IMR-90 (cell line): ENCODE measurements around the gene SH2D5. TPM values are rescaled to one million over a fixed set of nuclear protein-coding genes. Genes with fewer than 3 reads are reported as not detected.

Source experiments
- ATAC-seq: fragments of 200-7000 bp; cut with Tn5 transposase; 2 replicates; pipeline ENCODE4 v1.9.1; 2020; ENCODE audit warnings: low read depth, mild to moderate bottlenecking, moderate library complexity
- BruUV-seq: library from RNA; stranded (reverse); fragments of 400-500 nt; replicated peaks from 2 replicates; lab custom pipeline; 2021; lab: Mats Ljungman, UMichigan
- CTCF ChIA-PET: fragments of 300-600 bp; formaldehyde crosslinking; extraction: SDS; loops from one replicate; lab custom pipeline; 2021; ENCODE audit warnings: antibody characterized with exemption; lab: Yijun Ruan, JAX
- POLR2A ChIA-PET: fragments of 300-600 bp; sonication (Branson Sonifier 250); formaldehyde crosslinking; loops from one replicate; lab custom pipeline; 2022; ENCODE audit warnings: antibody characterized with exemption; ENCODE audit not compliant: unreplicated experiment; lab: Charles Lee
- DNase-seq: peaks from one replicate; pipeline ENCODE4 v3.0.0; 2013
- H2AFZ ChIP-seq: replicated peaks from 2 replicates; pipeline ENCODE3; 2013; ENCODE audit warnings: low read length, mild to moderate bottlenecking; ENCODE audit not compliant: poor library complexity
- H2AK5ac ChIP-seq: 2 replicates; pipeline ENCODE4 v1.6.1; 2013; ENCODE audit warnings: low read depth, low read length, inconsistent platforms
- H2AK9ac ChIP-seq: replicated peaks from 2 replicates; pipeline ENCODE3; 2013; ENCODE audit warnings: mild to moderate bottlenecking, low read depth, low read length, moderate library complexity; ENCODE audit not compliant: poor library complexity
- H2BK120ac ChIP-seq: 2 replicates; pipeline ENCODE4 v1.6.1; 2013; ENCODE audit warnings: low read depth, low read length, inconsistent platforms
- H2BK15ac ChIP-seq: 3 replicates; pipeline ENCODE4 v1.6.1; 2013; ENCODE audit warnings: low read depth, low read length, inconsistent platforms
- H2BK20ac ChIP-seq: 2 replicates; pipeline ENCODE4 v1.6.1; 2013; ENCODE audit warnings: low read depth, mild to moderate bottlenecking, inconsistent platforms, low read length, moderate library complexity
- H2BK5ac ChIP-seq: 2 replicates; pipeline ENCODE4 v1.6.1; 2013; ENCODE audit warnings: mild to moderate bottlenecking, low read depth, low read length, inconsistent platforms; ENCODE audit not compliant: poor library complexity, severe bottlenecking
- H3K14ac ChIP-seq: replicated peaks from 2 replicates; pipeline ENCODE4 v1.6.1; 2013; ENCODE audit warnings: low read depth, low read length, inconsistent platforms
- H3K18ac ChIP-seq: 2 replicates; pipeline ENCODE4 v1.6.1; 2013; ENCODE audit warnings: low read depth, low read length, control low read depth
- H3K23ac ChIP-seq: 2 replicates; pipeline ENCODE4 v1.6.1; 2013; ENCODE audit warnings: low read depth, low read length, inconsistent platforms
- H3K27ac ChIP-seq: 2 replicates; pipeline ENCODE4 v1.5.1; 2013; ENCODE audit warnings: mild to moderate bottlenecking, control low read depth, low read length; ENCODE audit not compliant: insufficient read depth
- H3K27me3 ChIP-seq: 2 replicates; pipeline ENCODE4 v1.6.1; 2013; ENCODE audit warnings: low read length; ENCODE audit not compliant: control insufficient read depth, insufficient read depth
- H3K36me3 ChIP-seq: 2 replicates; pipeline ENCODE4 v1.6.1; 2013; ENCODE audit warnings: low read length, mixed read lengths; ENCODE audit not compliant: control insufficient read depth, insufficient read depth
- H3K4ac ChIP-seq: 2 replicates; pipeline ENCODE4 v1.6.1; 2013; ENCODE audit warnings: low read depth, low read length, inconsistent platforms
- H3K4me1 ChIP-seq: 2 replicates; pipeline ENCODE4 v1.6.1; 2013; ENCODE audit warnings: low read length, mixed read lengths; ENCODE audit not compliant: control insufficient read depth, insufficient read depth
- H3K4me2 ChIP-seq: 2 replicates; pipeline ENCODE4 v1.6.1; 2013; ENCODE audit warnings: low read depth, mild to moderate bottlenecking, control low read depth, low read length, moderate library complexity
- H3K4me3 ChIP-seq: 2 replicates; pipeline ENCODE4 v1.5.1; 2013; ENCODE audit warnings: low read depth, mild to moderate bottlenecking, control low read depth, low read length, moderate library complexity; ENCODE audit not compliant: insufficient read depth
- H3K56ac ChIP-seq: 2 replicates; pipeline ENCODE4 v1.6.1; 2013; ENCODE audit warnings: low read length, inconsistent platforms; ENCODE audit not compliant: insufficient read depth; ENCODE audit errors: extremely low read depth
- H3K79me1 ChIP-seq, 2 experiments: 2 replicates each; pipeline ENCODE4 v1.6.1; 2013; ENCODE audit warnings: low read length in 2 of 2, inconsistent platforms in 1 of 2, low read depth in 1 of 2
- H3K9ac ChIP-seq: 2 replicates; pipeline ENCODE4 v1.6.1; 2013; ENCODE audit warnings: low read depth, low read length, control low read depth
- H3K9me1 ChIP-seq: 2 replicates; pipeline ENCODE4 v1.6.1; 2013; ENCODE audit warnings: low read length, inconsistent platforms; ENCODE audit not compliant: insufficient read depth
- H3K9me3 ChIP-seq: 2 replicates; pipeline ENCODE4 v1.6.1; 2013; ENCODE audit warnings: low read length; ENCODE audit not compliant: control insufficient read depth, insufficient read depth
- H4K20me1 ChIP-seq: 2 replicates; pipeline ENCODE4 v1.6.1; 2013; ENCODE audit warnings: low read length, inconsistent platforms; ENCODE audit not compliant: insufficient read depth
- H4K5ac ChIP-seq: 2 replicates; pipeline ENCODE4 v1.6.1; 2013; ENCODE audit warnings: mild to moderate bottlenecking, low read depth, low read length, control low read depth
- H4K8ac ChIP-seq, 2 experiments: 2 replicates each; pipeline ENCODE4 v1.6.1; 2013; ENCODE audit warnings: low read depth in 2 of 2, low read length in 2 of 2, control low read depth in 1 of 2, inconsistent platforms in 1 of 2
- H4K91ac ChIP-seq: 2 replicates; pipeline ENCODE4 v1.6.1; 2013; ENCODE audit warnings: low read depth, low read length, inconsistent platforms; ENCODE audit not compliant: insufficient read depth
- CEBPB ChIP-seq: IDR thresholded peaks from 2 replicates; pipeline ENCODE4 v1.6.1; 2012; ENCODE audit warnings: low read depth, low read length, improper control_type of control experiment
- RAD21 ChIP-seq: IDR thresholded peaks from 2 replicates; pipeline ENCODE4 v1.6.1; 2012; ENCODE audit warnings: low read length, improper control_type of control experiment
- WGBS, 2 experiments: methylation state at CpG; one replicate each; pipeline versions ENCODE4 v1.1.5 to v1.1.7; 2013; ENCODE audit warnings: missing lambda C conversion rate in 2 of 2; ENCODE audit not compliant: insufficient read length in 1 of 2; ENCODE audit errors: extremely low coverage in 2 of 2; 5-methylcytosine and 5-hydroxymethylcytosine counted together
- dilution Hi-C: fragments of 300-500 bp; cut with HindIII; formaldehyde crosslinking; loops from one replicate; pipeline ENCODE4 v1.14.3; 2018; ENCODE audit warnings: low sequenced_read_pairs; ENCODE audit not compliant: unreplicated experiment
- in situ Hi-C: fragments of 300-500 bp; cut with MboI; formaldehyde crosslinking; loops from 3 replicates; pipeline ENCODE4 v1.14.3; 2019; ENCODE audit warnings: low sequenced_read_pairs, inconsistent platforms, mixed read lengths
- intact Hi-C: fragments of 100-400 bp; cut with micrococcal nuclease; formaldehyde crosslinking; loops from 2 replicates; pipeline ENCODE4 v1.10.0; 2022
- polyA plus RNA-seq, 3 experiments: library from polyadenylated mRNA; depleted of rRNA; stranded (reverse); fragments of >200 nt; gene quantifications; 2 replicates each; pipeline ENCODE4 v1.2.3, GENCODE V29; 2012; ENCODE audit warnings: low replicate concordance in 1 of 3
- total RNA-seq: library from RNA; depleted of rRNA; stranded (reverse); fragments of >200 nt; gene quantifications from 2 replicates; pipeline ENCODE4 v1.2.3, GENCODE V29; 2012
- TF ChIP-seq, protein P1 (sequence below): conservative IDR thresholded peaks from 2 replicates; pipeline ENCODE4 v1.5.1; 2012; ENCODE audit warnings: mild to moderate bottlenecking, low read depth, low read length, improper control_type of control experiment

SH2D5 gene
- total and polyA plus RNA-seq, 2 of the 4 experiments (the other 2 are of a cell fraction) = 7.2 to 14.4 TPM

GRCh38 chr1:20753589-20753988 is 21.1 kb upstream of the SH2D5 start:
- no peak overlapping the region for H4K91ac ChIP-seq
- H3K27ac ChIP-seq = no peak overlapping the region
- H3K18ac ChIP-seq = peak overlapping the region; percentile 68; the same call in 1 of the 2 replicates
- peaks cover 18 to 66% of the 10 kb centered on the region in 2 experiments for H3K79me1 ChIP-seq
- H3K9me1 ChIP-seq = peaks cover 4% of the 10 kb centered on the region
- TF ChIP-seq, protein P1, sequence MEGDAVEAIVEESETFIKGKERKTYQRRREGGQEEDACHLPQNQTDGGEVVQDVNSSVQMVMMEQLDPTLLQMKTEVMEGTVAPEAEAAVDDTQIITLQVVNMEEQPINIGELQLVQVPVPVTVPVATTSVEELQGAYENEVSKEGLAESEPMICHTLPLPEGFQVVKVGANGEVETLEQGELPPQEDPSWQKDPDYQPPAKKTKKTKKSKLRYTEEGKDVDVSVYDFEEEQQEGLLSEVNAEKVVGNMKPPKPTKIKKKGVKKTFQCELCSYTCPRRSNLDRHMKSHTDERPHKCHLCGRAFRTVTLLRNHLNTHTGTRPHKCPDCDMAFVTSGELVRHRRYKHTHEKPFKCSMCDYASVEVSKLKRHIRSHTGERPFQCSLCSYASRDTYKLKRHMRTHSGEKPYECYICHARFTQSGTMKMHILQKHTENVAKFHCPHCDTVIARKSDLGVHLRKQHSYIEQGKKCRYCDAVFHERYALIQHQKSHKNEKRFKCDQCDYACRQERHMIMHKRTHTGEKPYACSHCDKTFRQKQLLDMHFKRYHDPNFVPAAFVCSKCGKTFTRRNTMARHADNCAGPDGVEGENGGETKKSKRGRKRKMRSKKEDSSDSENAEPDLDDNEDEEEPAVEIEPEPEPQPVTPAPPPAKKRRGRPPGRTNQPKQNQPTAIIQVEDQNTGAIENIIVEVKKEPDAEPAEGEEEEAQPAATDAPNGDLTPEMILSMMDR = no peak
- TF ChIP-seq CEBPB (peak; percentile 20; the same call in 1 of the 2 replicates), RAD21 (no peak)
- peak overlapping the region; percentile 25 for H2BK5ac ChIP-seq
- ATAC-seq (no peak; the same call in 1 of the 2 replicates), DNase-seq (peak; percentile 70)
- ChIA-PET CTCF (no interaction called here), POLR2A (no interaction called here)
- intact Hi-C loops = no loop called here
- no peak overlapping the region for H3K4me3 ChIP-seq
- no peaks in the 10 kb centered on the region for H3K27me3 ChIP-seq
- no TSS peak for BruUV-seq
- no peak overlapping the region for H2BK15ac ChIP-seq
- no CpG with 5 or more reads among the region's 3 CpGs for WGBS, 2 experiments
- H3K9me3 ChIP-seq = no peaks in the 10 kb centered on the region
- dilution Hi-C loops = no loop called here
- H2AK9ac ChIP-seq = no peak overlapping the region
- in situ Hi-C loops = no loop called here
- peak overlapping the region; percentile 21; the same call in 1 of the 2 replicates for H2BK20ac ChIP-seq
- H3K4me1 ChIP-seq = peaks cover 8% of the 10 kb centered on the region
- H2AK5ac ChIP-seq = no peak overlapping the region
- H4K8ac ChIP-seq = no peak overlapping the region
- peak overlapping the region; percentile 42; the same call in 1 of the 2 replicates for H4K5ac ChIP-seq
- H3K56ac ChIP-seq = no peak overlapping the region
- H4K20me1 ChIP-seq = peaks cover 2% of the 10 kb centered on the region; the same call in 1 of the 2 replicates
- H3K4ac ChIP-seq = 0 out of 2 replicates have a peak overlapping the region, but pooled peaks have one; percentile 19
- H2AFZ ChIP-seq = no peak overlapping the region
- peak overlapping the region; percentile 78; the same call in 1 of the 2 replicates for H3K4me2 ChIP-seq
- no peak overlapping the region for H2BK120ac ChIP-seq
- no peak overlapping the region for H3K14ac ChIP-seq
- H3K23ac ChIP-seq = peak overlapping the region; percentile 40; the same call in 1 of the 2 replicates
- no peak overlapping the region for H3K9ac ChIP-seq
- H3K36me3 ChIP-seq = peaks cover 50% of the 10 kb centered on the region
